ENCODE data around the gene TCEA3.
A peak's percentile ranks its signal among the peaks of the same experiment; 100 is the strongest.
"Not testable (repeated sequence)": the region's sequence is repeated elsewhere in the genome, so short reads cannot be mapped to it uniquely, and the experiment has no call there.

The TCEA3 gene

DNA sequence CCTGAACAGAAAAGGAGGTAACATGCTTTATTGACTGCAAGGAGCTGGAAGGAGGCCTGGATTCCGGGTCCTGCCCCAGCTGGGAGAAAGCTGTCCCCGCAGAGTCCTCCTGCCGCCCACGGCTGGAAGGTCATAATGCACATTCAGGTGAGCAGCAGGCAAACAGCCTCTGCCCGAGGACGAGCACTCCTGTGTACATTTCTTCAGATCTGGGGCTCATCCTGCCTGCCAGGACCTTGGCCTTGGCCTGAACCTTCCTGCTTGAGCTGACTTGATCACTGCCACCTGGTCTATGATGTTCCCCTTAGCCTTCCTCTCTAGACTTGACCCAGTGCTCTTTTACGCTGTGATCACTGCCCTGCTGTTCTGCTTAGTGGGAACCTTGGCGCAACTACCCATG is 37.1 kb downstream of the TCEA3 start:
- no peak for DNase-seq

DNA sequence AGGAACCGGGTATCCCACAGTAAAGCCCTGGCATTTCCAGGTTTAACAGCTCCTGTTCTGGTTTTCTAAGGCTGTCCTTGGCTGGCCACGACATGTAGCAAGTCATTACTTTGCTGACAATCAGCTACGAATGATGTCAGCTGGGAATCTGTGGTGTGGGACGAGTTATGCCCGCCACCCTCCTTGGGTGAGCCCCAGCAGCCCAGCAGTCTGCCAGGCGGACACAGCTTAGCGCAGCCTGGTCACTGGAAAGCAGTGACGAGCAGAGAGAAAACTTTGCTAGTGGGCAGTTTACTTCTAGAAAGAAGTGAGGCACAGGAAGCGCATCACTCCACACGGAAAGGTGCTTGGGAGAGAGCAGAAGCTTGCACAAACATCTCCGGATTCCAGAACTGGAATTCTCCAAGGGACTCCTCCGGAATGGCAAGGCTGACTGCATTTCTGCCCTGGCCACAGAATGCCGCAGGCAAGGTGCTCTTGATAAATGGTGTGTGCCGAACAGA is 39.4 kb downstream of the TCEA3 start:
- DNase-seq = no peak

DNA sequence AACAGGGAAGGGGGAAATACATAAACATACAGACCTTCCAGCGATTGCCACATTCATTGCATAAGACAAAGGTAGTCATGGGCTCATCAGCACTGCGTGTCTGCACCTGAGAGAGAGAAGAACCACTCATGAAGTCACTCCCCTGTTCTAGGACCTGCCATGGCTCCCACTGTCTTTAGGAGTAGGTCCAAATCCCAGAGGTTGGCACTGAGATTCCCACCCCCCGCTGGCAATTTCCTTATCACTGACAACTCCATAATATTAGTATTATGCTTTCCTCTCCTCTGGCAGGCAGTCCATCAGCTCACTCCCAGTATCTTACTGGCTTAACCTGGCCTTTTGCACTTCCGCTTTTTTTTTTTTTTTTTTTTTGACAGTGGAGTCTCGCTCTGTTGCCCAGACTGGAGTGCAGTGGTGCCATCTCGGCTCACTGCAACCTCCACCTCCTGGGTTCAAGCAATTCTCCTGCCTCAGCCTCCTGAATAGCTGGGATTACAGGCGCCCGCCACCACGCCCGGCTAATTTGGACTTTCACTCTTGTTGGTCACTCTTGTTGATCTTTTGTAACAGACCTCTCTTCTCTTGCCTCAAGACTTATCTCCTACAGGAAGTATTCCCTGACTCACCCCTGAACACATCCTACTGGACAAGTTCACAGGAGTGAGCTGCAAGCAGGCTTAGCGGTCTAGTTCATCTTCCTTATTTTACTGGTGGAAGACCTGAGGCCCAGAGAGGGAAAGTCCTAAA is 40.1 kb downstream of the TCEA3 start:
- DNase-seq = no peak

DNA sequence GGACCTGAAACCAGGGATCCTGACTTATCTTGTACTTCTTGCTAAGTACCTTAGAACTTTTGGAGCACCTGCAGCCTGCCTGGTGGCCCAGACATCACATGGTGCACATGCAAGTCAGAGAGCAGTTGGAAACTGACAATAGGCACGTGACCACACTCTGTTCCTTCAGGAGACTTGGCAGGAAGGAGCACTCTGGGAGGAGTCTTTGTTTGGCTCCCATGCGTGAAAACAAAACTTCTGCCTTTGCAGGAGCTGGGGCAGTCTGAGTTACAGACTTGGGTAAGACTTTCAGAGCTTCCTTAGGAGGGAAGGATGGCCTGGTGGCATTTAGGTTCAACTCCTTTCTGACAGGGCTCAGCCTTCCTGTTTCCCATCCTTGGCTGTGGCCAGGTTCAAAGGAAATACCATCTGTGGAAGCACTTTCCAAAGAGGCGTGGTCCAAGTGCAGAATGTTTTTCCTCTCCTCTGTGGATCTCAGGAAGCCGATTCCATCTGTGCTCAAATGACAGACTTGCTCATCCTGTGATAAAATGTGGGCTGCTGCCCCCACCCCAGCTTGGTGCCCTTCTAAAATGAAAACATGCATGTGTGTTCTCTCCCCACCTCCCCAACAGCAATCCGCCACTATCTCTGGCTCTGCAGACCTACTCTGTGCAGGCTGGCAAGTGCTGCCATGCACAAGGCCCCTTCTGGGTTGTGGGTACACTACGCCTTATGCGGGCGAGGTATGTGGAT is 40.8 kb downstream of the TCEA3 start:
- no peak for DNase-seq

DNA sequence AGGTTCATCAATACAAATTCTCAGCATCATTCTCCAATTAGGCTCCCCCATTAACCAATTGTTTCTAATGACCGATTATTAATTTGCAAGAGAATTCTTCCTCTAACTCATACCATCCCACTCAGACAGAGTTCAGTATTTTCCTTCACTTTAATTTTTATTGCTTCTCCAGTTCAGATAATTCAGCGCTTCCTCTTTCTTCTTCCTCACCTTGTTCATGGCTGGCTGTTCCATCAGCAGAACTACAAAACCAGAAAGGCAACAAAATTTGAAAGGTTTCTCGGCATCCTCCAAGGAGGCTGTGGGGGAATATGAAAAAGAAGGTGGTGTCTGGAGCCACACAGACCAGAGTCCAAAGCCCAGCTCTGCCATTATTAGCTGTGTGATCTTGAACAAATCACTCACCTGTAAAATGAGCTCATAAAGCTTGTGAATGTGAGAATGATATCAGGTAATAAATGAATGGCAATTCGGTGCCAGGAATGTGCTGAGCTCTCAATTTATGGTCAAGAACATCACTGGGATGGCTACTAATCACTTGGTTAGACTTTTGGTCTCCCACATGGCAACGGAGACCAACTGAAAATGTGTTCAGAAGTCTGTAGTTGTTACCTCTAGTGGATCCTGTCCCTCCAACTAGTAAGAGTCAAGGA is 43.2 kb downstream of the TCEA3 start:
- DNase-seq = no peak

DNA sequence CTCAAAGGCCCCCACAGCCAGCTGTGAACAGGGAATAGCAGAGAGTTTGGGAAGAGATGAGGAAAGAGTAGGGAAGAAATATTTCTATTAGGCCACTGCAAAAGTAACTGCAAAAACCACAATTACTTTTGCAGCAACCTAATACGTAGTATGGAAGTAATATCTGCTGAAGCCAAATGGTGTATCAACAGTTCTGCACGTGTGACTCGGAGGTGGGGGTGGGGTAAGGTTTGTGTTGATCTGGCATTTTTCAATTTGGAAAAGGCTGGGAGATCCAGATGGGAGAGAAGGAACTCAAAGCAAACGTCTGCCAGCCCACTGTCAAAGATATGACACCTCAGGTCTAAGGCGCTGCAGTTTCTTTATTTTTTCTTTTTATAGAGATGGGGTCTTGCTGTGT is 43.8 kb downstream of the TCEA3 start:
- no peak for DNase-seq

DNA sequence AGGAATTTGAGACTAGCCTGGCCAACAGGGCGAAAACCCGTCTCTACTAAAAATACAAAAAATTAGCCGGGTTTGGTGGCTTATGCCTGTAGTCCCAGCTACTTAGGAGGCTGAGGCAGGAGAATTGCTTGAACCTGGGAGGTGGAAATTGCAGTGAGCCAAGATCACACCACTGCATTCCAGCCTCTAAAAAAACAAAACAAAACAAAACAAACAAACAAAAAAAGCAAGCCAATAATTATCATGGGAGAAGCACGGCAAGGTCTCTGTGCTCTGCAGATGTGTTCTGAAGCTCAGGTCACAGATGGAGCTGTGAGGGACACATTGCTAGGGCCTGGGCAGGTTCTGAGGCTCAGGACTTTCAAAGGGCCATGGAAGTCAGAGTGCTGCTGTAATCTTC is 44.3 kb downstream of the TCEA3 start:
- not testable (repeated sequence) for DNase-seq

DNA sequence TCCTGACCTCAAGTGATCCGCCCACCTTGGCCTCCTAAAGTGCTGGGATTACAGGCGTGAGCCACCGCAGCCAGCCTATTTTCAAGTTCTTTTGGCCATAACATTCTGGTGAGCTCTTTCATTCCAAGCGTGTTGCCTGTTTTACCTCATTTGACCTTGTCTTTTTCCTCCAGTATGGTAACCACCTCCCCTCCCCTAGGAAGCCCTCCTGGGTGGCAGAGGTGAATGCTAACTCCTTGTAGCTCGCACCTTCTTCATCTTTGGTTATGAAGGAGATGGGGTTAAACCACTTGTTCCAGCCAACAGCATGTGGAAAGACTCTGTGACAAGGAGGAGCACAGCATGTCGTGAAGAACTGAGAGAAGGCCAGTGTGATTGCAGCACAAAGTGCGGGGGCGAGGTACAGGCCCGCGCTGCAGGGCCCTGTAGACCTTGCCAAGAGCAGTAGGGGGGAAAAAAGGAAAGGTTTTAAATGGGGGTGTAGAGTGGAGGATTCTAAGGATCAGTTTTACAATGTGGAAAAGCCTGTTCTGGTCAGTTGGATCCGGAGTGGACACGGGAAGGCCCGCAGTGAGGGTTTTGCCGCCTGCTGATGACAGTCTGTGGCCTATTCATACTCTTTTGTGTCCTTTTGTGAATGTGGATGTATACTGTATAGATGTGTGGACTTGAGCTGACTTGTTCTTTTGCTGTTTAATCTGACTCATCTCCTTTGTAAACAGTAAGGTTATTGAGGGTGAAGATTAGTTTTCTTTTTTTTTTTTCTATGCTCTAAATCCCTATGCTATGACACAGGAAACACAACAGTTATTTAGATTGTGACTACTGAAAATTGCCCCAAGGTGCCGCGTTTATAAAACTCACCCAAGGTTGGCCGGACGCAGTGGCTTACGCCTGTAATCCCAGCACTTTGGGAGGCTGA is 47.4 kb downstream of the TCEA3 start:
- DNase-seq = peak; percentile 16

DNA sequence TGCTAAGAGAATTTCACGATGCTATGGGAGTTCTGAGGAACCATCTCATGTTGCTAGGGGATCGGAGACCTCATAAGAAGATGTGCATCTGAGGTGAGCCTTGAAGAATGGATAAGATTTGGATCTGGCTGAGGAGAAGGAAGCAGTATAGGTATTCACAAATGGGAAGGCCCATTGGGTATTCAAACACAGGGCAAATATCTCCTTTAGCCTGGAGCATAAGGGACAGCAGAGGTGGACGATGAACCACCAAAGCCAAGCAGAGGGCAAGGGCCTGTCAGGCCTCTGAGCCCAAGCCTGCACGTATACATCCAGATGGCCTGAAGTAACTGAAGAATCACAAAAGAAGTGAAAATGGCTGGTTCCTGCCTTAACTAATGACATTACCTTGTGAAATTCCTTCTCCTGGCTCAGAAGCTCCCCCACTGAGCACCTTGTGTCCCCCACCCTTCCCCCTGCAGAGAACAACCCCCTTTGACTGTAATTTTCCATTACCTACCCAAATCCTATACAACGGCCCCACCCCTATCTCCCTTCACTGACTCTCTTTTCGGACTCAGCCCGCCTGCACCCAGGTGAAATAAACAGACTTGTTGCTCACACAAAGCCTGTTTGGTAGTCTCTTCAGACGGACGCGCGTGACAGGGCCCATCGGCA is 50.3 kb downstream of the TCEA3 start:
- not testable (repeated sequence) for DNase-seq

DNA sequence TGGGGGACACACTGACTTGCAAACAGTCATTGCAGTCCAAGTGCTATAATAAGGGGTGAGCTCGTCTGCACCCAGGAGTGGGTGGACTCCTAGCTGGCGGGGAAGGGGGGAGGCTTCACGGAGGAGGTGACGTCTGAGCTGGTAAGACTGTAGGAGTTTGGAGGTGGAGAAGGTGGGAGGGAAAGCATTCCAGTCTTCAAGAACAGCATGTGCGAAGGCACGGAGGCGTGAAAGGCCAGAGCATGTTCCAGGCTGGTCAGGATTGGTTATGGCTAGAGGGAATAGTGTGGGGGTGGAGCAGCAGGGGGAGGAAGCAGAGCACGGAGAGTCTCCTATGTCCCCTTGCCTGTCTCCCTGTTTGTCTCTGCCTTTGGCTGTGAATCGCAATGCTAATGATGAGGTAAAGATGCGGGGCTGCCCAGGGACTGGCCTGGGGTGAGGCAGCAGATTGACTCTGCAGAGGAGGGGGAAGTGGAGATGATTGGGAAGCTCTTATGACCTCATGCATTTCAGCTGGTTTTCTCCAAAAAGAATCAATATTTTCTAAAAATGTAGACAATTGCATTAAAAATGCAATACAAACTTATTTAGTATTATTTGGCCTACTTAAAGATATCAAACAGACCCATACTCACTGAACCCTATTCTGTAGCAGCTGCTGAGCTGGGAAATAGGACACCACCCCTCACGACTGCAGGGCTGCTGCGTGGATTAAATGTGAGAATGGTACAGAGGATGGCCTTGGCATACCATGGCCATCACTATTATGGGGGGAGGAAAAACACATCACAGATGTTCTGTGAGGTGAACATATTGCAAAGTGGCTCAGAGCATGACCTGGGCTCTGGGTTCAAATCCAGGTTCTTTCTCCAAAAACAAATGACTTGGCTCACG is 52.3 kb downstream of the TCEA3 start:
- DNase-seq = no peak

DNA sequence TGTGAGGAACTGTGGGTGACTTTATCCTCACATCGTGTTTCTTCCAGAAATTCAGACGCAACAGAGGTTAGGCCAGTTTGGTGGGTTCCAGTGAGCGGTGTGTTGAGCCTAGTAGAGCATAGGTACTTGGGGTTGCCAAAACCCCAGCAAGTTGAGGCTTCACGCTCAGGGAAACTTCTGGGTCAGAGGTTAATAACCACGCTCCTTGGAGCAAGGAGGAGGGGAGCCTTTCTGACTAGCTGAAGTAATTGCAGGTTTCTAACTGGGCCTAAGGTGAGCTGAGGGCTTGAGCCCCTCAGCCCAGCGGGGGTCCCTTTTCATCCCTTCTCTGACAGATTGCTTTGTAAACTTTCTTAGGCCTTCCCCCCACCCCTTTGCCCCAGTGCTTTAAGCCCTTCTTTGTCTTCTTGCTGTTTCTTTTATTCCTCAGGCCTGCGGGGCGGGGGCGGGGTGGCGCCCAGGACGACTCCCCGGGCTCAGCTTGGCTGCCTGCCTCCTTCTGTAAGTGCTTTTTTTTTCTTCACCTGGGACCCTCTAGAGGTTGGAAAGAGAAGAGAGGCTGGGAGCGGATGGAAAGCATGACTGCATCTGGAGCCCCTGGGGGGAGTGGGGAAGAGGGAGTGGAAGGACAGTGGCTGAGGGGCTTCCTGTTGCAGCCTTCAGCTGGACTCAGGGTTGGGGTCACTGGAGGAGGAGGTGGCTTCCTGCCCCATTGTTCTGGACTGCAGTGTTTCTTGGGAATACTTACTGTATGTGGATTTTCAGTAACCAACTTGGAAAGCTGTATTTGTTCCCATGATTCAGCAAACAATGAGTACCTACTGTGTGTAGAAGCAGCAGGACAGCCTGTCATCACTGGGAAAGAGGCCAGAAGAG is 53.6 kb downstream of the TCEA3 start:
- DNase-seq = peak; percentile 89

DNA sequence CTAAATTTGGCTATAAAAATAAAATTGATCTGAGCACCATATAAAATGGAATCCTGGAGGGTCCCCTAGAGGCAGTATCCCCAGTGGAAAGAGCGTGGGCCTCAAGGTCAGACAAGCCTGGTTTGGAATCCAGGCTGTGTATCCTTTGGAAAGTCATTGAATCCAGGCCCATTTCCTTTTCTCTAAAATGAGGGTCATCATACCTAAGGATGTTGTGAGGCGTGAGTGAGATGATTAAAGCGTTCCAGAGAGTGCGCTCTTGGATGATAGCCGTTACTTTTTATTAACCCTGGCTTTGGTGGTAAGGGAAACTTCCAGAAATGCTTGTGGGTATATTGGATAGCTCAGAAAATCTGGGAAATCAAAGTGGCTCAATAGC is 54.2 kb downstream of the TCEA3 start:
- no peak for DNase-seq

DNA sequence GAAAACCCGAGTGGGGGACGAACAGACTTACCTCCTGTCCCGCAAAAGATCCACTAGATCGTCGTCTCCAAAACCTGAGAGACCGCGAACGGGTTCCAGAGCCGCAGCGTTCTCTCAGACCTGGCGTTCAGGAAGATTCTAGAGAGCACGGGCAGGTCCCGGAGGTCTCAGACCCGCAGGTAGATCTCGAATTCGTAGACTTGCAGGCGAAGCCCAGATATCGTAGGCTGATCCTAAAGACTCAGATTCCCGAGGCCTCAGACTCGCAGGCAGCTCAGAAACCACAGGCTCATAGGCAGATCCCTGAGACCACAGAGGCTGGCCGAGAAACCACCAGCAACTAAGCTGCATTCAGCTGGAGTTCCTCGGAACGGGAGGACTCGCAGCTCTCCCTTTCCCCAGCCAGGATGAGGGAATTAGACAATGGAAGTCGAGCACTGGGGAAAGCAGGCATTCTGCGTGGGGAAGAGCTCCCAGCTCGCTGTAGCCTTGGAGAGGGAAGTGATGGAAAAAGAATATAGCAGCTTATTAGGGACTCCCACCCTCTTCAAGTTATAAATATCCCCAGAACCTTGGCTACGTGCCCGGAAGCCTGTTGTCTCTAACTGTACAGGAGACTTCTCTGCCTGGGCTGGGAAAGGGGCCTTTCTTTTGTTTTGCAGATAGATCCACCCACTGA is 55.1 kb downstream of the TCEA3 start, which contains the start of gene ZNF436:
Gene ZNF436 (minus strand): TSS at position 502 of the 679 bp plus-strand sequence. CDS start 1,831 bp downstream, outside the sequence.
- DNase-seq = peak; percentile 95

DNA sequence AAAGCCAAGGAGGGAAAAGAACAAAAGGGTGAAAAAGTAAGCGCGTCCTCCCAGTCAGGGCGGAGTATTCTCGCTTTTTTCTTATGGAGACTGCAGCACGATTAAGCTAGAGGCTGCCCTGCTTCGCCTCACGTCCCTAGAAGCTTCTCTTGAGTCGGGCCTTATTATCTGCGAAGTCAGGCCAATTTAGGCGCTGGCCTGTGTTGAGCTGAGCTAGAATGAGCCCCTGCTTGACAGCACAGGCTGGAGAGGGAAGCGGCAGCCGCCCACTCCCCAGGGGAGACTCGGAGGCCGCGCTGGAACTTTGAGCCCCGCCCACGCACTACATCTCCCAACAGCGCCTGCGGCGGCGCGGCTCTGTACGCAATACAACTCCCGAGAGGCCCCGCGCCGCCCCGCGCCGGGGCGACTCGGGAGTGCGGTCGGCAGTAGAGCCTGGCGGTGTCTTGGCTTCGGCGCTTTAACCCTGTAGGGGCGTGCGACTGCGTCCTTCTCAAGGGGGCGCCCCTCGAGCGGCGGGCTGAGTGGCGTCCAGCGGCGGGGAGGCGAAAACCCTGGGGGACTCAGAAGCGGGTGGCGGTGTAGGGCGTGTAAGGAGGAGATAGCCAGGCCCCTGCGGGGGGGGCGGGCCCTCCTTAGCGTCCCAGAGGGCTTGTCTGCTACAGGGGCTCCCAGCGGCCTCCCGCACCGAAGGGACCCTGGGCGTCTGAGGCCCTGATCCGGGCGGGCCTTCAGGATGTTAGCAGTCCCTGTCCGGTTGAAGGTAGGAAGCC is 55.8 kb downstream of the TCEA3 start:
- DNase-seq = peak; percentile 86

DNA sequence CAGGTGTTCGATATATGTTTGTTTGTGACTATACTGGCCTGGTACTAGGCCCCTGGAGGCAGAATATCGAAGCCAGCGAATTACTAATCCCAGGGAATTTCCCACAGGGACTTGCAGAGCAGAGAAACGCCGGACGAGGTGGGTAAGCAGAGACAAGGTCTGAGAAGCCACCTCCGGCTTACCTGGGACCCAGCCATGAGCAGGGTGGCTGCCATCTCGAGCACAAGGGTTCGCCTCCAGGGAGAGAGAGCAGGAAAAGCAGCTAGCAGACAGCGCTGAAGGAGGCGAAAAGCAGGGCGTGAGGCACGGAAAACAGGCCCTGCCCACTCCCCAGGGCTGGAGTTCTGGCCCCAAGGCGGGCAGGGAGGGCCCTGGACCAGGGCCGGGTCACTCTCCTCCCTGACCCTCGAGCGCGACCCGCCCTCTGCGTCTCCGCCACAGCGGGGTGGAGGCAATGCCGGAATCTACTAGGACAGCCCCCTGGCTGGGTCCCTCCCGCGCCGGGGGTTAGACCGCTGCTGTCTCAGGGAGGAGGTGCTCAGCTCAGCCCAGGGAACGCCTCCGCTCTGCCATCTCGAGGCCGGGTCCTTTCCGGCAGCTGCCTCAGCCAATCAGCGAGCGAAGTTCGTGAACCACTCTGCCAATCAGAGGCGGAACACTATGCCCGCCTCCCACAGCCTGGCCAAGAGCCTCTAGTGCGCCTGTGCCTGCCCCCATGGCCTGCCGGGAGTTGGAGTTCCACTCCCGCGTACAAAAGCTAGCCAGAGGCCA is 56.6 kb downstream of the TCEA3 start:
- peak; percentile 98 for DNase-seq

DNA sequence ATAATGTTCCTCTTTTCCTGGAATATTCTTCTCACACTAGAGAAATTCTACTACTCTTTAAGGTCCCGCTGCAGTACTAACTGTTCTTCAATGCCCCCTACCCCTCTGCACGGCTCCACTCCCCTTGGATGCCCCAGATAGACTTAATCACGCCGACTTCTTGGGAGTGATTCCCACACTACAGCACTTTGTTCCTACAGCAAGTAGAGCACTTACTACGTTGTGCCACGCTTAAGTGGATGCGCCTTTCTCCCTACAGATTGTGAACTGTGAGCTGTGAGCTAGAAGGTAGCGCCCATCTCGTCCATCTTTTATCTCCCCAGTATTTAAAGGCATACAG is 57.1 kb downstream of the TCEA3 start:
- peak; percentile 37 for DNase-seq

DNA sequence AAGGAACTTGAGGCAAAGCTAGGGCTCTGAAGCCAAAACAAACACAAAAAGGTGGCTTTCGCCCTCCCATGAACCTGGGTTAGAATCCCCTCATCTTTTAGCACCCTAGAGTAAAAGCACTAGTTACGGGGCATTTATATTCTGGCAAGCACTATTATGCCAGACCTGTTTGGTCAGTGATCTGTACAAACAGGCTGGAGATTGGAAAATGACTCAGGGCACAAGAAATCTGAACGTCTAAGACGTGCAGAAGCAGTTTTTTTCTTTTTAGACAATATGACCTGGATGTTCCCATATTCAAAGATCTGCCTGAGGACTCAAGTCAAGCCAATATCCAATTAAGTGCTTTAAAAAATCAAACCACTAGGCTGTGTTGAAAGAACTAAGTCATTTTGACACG is 58.0 kb downstream of the TCEA3 start:
- no peak for DNase-seq

DNA sequence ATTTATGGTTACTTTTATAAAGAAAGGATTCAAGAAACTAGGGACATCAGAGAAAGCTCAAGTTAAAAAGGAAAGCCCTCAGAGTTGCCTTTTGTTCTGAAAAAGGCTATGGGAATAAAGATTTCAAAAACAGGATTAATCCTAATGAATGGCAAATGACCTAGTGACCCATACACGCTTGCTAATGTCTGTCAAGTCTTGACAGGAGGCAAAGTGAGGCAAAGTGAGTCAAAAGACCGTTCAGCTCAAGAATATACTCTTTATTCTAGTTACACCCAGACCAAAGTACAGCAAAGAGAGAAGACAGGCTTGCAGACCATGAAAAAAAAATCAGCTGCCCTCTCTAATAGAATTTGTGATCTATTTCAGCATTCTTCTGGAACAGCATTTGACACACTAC is 58.4 kb downstream of the TCEA3 start:
- DNase-seq = no peak

All from DMS79 treated with DMSO at 0.1 percent for 48 hours (cell line).